T-helper 2 cell (primary cell): ENCODE results near the gene BRAT1.

Source experiments
- DNase-seq, 5 experiments: peaks; one replicate each; pipeline versions ENCODE4 v3.0.0 to v3.0.0-alpha.2; 2012 to 2022

Gene BRAT1

DNA sequence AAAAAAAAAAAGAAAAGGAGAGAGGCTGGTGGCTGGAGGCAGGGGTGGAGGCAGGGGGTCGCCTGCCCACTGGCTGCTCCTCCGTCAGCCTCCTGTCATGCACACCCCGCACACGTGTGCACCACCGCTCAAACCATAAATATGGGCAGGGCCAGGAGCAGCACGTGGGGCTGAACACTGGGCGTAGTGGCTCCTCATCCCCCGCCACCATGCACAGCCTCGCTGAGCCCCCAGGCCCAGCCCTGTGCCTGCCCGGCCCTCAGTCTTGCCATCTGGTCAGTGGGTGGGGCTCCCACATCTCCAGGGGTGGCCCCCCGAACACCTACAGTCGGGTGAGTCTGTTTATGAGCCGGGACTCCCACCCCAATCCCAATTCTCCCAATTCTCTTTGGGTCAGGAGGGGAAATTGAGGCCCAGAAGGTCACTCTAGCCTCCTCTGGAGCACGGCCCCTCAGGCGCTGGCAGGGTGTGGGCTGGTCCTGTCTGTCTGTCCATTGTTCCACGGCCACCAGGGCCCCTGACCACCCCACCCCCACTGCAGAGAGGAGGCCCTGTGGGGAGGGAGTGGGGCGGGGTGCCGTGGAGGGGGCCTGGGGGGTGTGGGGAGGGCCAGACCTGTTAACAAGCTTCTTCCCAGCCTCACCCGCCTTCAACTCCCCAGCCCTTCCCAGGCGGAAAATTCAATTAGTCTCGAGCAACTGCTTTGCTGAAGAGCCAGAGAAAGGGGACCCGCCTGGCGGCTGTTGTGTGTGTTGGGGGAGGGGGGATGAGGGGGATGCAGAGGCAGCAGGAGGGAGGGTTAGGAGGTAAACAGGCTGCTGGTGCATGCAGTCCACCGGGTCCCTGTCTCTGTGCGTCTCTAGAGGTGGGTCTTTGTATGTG is 59.7 kb downstream of the BRAT1 start:
- no peak for DNase-seq

DNA sequence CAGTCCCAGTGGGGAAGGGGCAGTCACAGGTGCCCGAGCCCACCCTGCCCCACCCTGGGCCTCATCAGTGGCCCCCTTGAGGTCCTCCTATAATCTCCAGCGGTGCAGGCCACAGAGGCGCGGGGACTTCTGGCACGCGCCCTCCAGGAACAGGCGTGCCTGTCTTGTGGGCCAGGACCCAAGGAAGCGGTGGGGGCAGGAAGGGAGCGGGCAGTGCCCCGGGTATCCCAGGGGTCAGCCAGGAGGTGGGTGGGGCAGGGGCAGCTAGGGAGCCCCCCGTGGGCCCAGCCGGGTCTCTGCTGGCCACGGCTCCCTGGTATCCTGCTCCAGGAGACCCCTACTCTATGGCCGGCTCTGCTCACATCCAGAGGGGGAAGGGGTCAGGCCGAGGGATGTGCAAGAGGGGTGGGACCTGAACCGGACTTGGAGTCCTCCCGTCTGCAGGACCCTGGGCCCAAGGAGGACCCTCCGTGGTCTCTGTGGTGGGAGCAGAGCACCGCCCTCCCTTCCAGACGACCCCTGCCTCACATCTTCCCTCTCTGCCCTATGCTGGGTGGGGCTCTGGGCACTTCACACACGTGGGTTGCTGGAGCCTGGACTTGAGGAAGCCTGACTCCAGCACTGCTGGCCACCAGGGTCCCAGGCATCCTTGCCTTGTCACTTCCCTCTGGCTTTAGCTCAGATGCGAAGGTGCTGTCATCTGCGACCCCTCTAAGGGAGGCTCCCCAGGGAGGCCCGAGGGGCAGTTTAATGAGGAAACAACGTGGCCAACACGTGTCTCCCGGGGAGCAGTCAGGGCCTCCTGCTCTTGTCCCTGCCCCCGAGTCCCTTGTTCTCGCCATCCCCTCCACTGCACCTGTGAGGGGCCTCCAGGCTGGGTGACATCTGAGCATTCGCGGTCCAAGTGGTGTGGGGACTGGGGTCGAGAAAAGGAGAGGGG is 60.9 kb downstream of the BRAT1 start:
- DNase-seq, result no peak

DNA sequence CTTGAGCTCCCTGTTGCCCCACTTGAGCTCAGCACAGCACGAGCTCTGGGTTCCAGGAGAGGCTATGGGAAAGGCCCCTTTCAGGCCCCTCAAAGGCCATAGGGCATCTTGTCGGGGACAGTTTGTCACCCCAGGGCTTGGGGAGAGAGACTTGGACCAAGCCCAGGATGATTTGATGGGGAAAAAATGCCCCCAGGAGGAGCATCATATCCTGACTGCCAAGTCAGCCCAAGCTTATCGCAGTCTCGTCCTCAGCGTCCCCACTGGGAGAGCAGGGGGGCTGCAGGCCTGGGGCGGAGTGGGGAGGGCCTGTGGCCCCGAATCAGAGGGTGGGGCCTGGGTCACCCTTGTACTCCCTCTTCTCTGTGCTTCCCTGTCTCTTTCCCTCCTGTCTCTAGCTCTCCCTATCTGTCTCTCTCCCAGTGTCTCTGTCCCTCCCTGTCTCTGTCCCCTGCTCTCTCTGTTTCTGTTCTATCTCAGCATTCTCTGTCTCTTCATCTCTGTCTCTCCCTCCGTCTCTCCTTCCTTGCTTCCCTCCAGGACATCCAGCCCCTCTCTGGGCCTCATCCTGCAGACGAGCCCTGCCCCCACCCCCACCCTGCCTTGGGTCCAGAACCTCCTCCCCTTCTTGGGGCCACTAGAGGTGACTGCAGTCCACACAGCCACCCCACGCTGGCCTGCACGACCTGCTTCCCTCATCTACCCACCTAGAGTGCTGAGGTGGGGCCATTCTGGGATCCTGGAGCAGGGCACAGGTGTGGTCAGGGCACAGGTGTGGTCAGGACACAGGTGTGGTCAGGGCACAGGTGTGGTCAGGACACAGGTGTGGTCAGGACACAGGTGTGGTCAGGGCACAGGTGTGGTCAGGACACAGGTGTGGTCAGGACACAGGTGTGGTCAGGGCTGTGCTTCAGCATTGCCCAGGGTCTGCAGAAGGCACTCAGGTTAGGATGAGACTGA is 61.8 kb downstream of the BRAT1 start:
- no peak for DNase-seq

DNA sequence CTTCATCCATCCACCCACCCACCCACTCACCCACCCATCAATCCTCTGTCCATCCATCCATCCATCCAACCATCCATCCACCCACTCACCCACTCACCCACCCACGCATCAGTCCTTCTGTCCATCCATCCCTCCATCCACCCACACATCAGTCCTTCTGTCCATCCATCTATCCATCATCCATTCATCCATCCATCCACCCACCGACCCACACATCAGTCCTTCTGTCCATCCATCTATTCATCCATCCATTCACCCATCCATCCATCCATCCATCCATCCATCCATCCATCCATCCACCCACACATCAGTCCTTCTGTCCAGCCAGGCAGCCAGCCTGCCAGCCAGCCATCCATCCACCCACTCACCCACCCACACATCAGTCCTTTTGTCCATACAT is 63.3 kb downstream of the BRAT1 start:
- DNase-seq, result no peak

DNA sequence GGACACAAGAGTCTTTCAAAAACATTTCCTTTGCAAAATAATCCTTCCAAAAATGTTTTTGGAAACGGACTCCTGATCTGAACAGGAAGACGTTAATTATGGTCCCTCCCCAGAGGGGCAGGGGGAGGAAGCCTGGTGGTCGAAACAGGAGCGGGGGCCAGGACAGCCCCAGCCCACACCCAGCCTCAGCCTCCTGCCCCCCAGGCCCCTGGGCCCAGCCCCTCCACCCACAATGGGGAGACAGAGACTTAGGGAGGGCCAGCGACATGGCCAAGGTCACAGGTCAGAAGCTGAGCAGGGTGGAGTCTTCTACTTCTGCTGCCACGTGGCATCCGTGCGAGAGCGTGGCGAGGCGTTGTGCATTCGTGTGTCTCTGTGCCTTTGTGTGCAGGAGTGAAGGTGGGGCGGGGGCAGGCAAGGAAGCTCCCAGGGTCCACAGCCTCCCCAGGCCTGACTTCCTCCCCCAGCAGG is 65.1 kb downstream of the BRAT1 start:
- no peak for DNase-seq

DNA sequence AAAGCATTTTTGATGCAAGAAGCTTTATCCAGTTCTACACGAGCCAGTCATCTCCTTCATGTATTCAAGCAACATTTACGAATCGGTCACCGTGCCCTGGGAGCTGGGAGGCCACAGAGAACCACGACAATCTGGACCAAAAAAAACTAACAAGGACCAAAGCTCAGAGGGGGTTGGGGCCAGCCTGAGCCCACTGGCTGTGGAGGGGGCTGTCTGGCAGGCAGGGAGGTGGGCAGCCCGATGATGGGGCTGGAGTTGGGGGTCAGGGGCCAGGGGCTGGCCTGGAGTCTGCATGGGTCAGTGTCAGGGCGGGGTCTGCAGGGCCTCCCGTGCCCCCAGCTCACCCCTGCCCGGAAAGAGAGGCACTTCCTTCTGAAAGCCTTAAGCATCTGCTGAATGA is 66.6 kb downstream of the BRAT1 start:
- DNase-seq, result no peak

DNA sequence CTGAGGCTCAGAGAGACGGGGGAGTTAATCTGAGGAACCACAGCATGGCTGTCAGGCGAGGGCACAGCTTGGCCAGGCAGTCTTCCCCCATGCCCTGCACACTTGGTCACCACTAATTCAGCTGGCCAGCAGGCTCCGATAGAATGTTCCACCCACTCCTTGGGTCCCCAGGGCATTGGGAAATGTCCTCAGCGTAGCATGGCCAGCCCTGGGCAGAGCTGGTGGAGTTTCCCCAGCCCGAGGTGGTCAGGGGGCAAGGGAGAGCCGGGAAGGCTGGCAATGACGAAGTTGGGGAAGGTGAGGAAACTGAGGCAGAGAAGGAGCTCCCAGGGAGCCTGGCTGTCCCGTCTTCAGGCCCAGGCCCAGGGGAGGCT is 67.1 kb downstream of the BRAT1 start:
- no peak for DNase-seq
